ENCODE results near the gene FGD4.

DNA sequence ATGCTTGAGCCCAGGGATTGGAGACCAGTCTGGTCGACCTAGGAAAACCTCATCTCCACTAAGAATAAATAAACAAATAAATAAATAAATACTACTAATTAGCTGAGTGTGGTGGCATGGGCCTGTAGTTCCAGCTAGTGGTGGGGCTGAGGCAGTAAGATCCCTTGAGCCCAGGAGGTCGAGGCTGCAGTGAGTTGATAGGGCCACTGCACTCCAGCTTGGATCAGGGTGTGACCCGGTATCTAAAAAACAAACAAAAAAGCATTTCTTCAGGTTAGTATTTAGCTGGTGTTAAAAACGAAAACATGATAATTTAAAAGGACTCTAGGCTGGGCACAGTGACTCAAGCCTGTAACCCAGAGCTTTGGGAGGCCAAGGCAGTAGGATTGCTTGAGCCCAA is 1.2 kb upstream of the FGD4 start:
- TF ChIP-seq, protein P1, sequence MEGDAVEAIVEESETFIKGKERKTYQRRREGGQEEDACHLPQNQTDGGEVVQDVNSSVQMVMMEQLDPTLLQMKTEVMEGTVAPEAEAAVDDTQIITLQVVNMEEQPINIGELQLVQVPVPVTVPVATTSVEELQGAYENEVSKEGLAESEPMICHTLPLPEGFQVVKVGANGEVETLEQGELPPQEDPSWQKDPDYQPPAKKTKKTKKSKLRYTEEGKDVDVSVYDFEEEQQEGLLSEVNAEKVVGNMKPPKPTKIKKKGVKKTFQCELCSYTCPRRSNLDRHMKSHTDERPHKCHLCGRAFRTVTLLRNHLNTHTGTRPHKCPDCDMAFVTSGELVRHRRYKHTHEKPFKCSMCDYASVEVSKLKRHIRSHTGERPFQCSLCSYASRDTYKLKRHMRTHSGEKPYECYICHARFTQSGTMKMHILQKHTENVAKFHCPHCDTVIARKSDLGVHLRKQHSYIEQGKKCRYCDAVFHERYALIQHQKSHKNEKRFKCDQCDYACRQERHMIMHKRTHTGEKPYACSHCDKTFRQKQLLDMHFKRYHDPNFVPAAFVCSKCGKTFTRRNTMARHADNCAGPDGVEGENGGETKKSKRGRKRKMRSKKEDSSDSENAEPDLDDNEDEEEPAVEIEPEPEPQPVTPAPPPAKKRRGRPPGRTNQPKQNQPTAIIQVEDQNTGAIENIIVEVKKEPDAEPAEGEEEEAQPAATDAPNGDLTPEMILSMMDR (conservative IDR thresholded peaks at IDR 0.05 in 1 of 2, IDR thresholded peaks at IDR 0.05 in 1 of 2; ENCODE audit: extremely low read depth in 1 of 2, insufficient read depth in 1 of 2, low read depth in 1 of 2, low read length in 2 of 2) = no peak
- TF ChIP-seq EZH2 (IDR thresholded peaks at IDR 0.05; ENCODE audit: borderline replicate concordance, low read length) = no peak
